Left ventricle myocardium inferior (tissue), 1 donor: ENCODE measurements around the gene ZPR1. TPM values are rescaled to one million over a fixed set of nuclear protein-coding genes. Genes with fewer than 3 reads are reported as not detected.
"Not testable (repeated sequence)": the region's sequence is repeated elsewhere in the genome, so short reads cannot be mapped to it uniquely, and the experiment has no call there.

Experiments
- DNase-seq: peaks from one replicate; pipeline ENCODE4 v3.0.0-alpha.2; 2020
- H3K27ac ChIP-seq: fragments of 200-600 bp; replicated peaks from 2 replicates; pipeline ENCODE4 v1.8.0; 2021
- H3K27me3 ChIP-seq: fragments of 200-600 bp; 2 replicates; pipeline ENCODE4 v1.8.0; 2021; ENCODE audit warnings: low read depth
- H3K36me3 ChIP-seq: fragments of 200-600 bp; 2 replicates; pipeline ENCODE4 v1.8.0; 2021
- H3K4me1 ChIP-seq: fragments of 200-600 bp; 2 replicates; pipeline ENCODE4 v1.8.0; 2021
- H3K4me3 ChIP-seq: fragments of 200-600 bp; 2 replicates; pipeline ENCODE4 v1.8.0; 2021; ENCODE audit warnings: mild to moderate bottlenecking, moderate library complexity
- H3K9me3 ChIP-seq: fragments of 200-600 bp; replicated peaks from 2 replicates; pipeline ENCODE4 v1.8.0; 2021
- intact Hi-C: fragments of 100-400 bp; cut with micrococcal nuclease; formaldehyde crosslinking; loops from one replicate; pipeline ENCODE4 v1.11.0; 2022
- long read RNA-seq: library from polyadenylated mRNA; unstranded; transcript quantifications from one replicate; pipeline ENCODE4 v2.0.0, GENCODE V29; 2021
- total RNA-seq: library from RNA; stranded (reverse); fragmentation: NEBNext Ultra II Directional; extraction: Animal tissue kit (Norgen Biotek cat#: 25700); gene quantifications from one replicate; pipeline ENCODE4 v1.2.1, GENCODE V29; 2021
- TF ChIP-seq, protein P1 (sequence below): fragments of 200-600 bp; IDR thresholded peaks from 2 replicates; pipeline ENCODE4 v1.8.0; 2021; ENCODE audit warnings: antibody characterized with exemption, mild to moderate bottlenecking, borderline replicate concordance
- donor health status: DM: no; HTN: yes; CAD: no; lungs with severe emphysema.

ZPR1 gene, protein sequence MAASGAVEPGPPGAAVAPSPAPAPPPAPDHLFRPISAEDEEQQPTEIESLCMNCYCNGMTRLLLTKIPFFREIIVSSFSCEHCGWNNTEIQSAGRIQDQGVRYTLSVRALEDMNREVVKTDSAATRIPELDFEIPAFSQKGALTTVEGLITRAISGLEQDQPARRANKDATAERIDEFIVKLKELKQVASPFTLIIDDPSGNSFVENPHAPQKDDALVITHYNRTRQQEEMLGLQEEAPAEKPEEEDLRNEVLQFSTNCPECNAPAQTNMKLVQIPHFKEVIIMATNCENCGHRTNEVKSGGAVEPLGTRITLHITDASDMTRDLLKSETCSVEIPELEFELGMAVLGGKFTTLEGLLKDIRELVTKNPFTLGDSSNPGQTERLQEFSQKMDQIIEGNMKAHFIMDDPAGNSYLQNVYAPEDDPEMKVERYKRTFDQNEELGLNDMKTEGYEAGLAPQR
- 26.4 TPM for total RNA-seq
- long read RNA-seq, full-length matches to known transcripts: 46 of 53 reads
- long read RNA-seq, partial matches to known transcripts: 3 of 53 reads
- long read RNA-seq, other reads (novel, unspliced or antisense): 4 of 53 reads

- peak; percentile 88 for DNase-seq
- Histone ChIP-seq H3K4me1 (peaks cover 33% of the 10 kb centered on the region), H3K27me3 (no peaks in the 10 kb centered on the region), H3K36me3 (peaks cover 38% of the 10 kb centered on the region), H3K9me3 (no peaks in the 10 kb centered on the region), H3K4me3 (peak within 1 kb of the TSS; percentile 85), H3K27ac (peak within 1 kb of the TSS; percentile 89)
- TF ChIP-seq, protein P1, sequence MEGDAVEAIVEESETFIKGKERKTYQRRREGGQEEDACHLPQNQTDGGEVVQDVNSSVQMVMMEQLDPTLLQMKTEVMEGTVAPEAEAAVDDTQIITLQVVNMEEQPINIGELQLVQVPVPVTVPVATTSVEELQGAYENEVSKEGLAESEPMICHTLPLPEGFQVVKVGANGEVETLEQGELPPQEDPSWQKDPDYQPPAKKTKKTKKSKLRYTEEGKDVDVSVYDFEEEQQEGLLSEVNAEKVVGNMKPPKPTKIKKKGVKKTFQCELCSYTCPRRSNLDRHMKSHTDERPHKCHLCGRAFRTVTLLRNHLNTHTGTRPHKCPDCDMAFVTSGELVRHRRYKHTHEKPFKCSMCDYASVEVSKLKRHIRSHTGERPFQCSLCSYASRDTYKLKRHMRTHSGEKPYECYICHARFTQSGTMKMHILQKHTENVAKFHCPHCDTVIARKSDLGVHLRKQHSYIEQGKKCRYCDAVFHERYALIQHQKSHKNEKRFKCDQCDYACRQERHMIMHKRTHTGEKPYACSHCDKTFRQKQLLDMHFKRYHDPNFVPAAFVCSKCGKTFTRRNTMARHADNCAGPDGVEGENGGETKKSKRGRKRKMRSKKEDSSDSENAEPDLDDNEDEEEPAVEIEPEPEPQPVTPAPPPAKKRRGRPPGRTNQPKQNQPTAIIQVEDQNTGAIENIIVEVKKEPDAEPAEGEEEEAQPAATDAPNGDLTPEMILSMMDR: peak; percentile 17
- intact Hi-C loops: loop anchor here (5.0 kb wide), 1 partner anchor 319 kb away; no protein-coding TSS in a partner anchor
Observed at GRCh38 chr11:116787786-116788486, at the start of gene ZPR1. Gene ZPR1, minus strand, starts transcription at chr11:116788023. Its CDS starts 33 bp downstream, at chr11:116787990.

GRCh38 chr11:116836632-116836991 lies 48.8 kb upstream of the ZPR1 start:
- peaks cover 42% of the 10 kb centered on the region for H3K4me1 ChIP-seq
- no peaks in the 10 kb centered on the region for H3K36me3 ChIP-seq
- H3K9me3 ChIP-seq: no peaks in the 10 kb centered on the region
- peak overlapping the region; percentile 59 for H3K4me3 ChIP-seq
- TF ChIP-seq, protein P1: no peak
- H3K27ac ChIP-seq: peak overlapping the region; percentile 84
- H3K27me3 ChIP-seq: no peaks in the 10 kb centered on the region
- intact Hi-C loops: no loop called here
- no peak for DNase-seq

DNA sequence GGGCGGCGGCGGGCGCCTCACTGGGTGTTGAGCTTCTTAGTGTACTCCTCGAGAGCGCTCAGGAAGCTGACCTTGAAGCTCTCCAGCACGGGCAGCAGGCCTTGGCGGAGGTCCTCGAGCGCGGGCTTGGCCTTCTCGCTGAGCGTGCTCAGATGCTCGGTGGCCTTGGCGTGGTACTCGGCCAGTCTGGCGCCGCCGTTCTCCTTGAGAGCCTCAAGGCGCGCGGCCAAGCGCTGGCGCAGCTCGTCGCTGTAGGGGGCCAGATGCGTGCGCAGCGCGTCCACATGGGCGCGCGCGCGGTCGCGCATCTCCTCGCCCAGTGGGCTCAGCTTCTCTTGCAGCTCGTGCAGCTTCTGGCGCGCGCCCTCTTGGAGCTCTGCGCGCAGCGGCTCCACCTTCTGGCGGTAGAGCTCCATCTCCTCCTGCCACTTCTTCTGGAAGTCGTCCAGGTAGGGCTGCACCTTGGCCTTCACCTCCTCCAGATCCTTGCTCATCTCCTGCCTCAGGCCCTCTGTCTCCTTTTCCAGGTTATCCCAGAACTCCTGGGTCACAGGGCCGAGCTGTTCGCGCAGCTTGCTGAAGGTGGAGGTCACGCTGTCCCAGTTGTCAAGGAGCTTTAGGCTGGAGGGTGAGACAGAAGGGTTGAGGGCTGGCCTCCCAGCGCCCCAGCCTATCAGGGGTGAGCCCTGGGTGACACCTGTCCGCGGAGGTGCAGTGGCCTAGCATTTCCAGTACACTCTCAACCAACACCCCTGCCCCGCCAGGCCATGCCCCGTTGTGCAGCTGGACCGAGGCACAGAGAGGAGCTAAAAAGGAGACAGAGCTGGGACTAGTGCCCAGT lies 48.2 kb upstream of the ZPR1 start:
- peak; percentile 88 for DNase-seq
- Histone ChIP-seq H3K9me3 (no peaks in the 10 kb centered on the region), H3K4me3 (peak overlapping the region; percentile 59), H3K36me3 (no peaks in the 10 kb centered on the region), H3K27me3 (no peaks in the 10 kb centered on the region), H3K27ac (peak overlapping the region; percentile 84), H3K4me1 (peaks cover 42% of the 10 kb centered on the region)
- intact Hi-C loops: no loop called here
- TF ChIP-seq, protein P1: peak; percentile 65

- intact Hi-C loops: no loop called here
- H3K27ac ChIP-seq: peak overlapping the region; percentile 84
- peak overlapping the region; percentile 59 for H3K4me3 ChIP-seq
- H3K27me3 ChIP-seq: no peaks in the 10 kb centered on the region
- TF ChIP-seq, protein P1: no peak
- H3K9me3 ChIP-seq: no peaks in the 10 kb centered on the region
- DNase-seq: no peak
- H3K4me1 ChIP-seq: peaks cover 39% of the 10 kb centered on the region
- H3K36me3 ChIP-seq: no peaks in the 10 kb centered on the region
Observed at GRCh38 chr11:116835042-116835772, 47.4 kb upstream of the ZPR1 start.

DNA sequence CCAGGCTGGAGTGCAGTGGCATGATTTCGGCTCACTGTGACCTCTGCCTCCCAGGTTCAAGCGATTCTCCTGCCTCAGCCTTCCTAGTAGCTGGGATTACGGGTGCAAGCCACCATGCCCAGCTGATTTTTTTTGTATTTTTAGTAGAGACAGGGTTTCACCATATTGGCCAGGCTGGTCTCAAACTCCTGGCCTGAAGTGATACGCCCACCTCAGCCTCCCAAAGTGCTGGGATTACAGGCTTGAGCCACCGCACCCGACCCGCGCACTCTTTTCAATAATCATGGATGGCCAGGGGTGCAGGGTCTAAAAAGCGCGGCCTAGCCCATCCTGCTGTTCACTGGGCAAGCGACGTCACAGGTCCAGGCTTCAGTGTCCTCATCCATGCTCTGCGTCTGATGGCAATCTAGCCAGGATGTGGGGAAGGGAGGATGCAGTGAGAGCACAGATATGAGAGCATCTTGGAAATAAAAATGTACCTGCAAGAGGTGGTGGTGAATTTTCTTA lies 46.8 kb upstream of the ZPR1 start:
- H3K27ac ChIP-seq: peak overlapping the region; percentile 84
- DNase-seq, H3K9me3 ChIP-seq, intact Hi-C loops, H3K27me3 ChIP-seq, H3K36me3 ChIP-seq: not testable (repeated sequence)
- peak overlapping the region; percentile 59 for H3K4me3 ChIP-seq
- peaks cover 38% of the 10 kb centered on the region for H3K4me1 ChIP-seq
